HG03108 (cell line): Measurements from ENCODE around the gene HNF4A.
"Not testable (repeated sequence)": the region's sequence is repeated elsewhere in the genome, so short reads cannot be mapped to it uniquely, and the experiment has no call there.

Experiments
- ATAC-seq: cut with Tn5 transposase; IDR thresholded peaks from one replicate; pipeline ENCODE4 v1.9.1; 2021; ENCODE audit warnings: moderate library complexity; ENCODE audit not compliant: unreplicated experiment

The HNF4A gene

DNA sequence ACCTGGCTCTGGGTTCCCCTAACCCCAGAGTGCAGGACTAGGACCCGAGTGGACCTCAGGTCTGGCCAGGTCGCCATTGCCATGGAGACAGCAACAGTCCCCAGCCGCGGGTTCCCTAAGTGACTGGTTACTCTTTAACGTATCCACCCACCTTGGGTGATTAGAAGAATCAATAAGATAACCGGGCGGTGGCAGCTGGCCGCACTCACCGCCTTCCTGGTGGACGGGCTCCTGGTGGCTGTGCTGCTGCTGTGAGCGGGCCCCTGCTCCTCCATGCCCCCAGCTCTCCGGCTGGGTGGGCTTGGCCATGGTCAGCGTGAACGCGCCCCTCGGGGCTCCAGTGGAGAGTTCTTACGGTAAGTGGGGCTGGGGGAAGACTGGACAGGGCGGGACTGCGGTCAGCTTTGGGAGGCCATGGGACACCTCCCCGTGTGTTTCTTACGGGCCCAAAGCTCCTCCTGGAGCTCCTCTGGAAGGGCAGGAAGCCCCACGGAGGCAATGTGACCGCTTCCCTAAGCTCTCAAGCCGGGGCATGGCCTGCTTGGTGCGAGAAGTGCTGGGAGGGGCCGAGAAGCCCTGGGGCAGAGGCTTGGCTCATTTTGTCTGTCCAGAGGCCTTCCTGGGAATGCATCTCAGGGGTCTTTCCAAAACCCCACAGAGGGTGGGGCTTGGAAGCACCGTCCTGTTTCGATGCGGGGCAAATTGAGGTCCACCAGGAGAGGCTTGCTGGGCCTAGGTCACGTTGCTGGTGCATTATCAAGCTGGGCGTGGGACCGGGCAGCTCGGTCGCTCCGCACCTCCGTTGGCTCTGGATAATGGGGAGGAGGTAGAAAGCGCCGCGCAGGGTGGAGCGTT, at the start of gene HNF4A:
Gene HNF4A, plus strand, starts transcription at position 202 of the 855 bp plus-strand sequence. Its CDS starts 106 bp downstream, at position 308.
- no peak for ATAC-seq

DNA sequence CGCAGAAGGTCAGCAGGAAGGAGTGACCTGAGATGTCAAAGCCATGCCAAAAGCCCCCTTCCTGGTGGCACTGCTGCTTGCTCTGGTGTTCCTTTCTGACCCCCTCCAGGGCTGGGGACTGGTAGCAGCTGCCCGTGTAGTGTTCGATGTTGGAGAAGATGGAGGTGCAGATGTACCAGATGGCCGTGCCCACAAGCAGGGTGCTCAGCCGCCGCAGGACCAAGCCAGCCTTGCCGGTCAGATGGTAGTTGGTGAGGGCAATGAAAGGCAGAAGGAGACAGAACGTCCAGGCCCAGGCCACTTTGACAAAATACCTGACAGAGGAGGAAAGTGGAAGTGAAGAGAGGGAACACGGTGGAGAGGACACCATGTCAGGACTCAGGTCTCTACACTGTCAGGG, 48.6 kb upstream of the HNF4A start:
- no peak for ATAC-seq

GRCh38 chr20:44309763-44310663, 45.5 kb upstream of the HNF4A start:
- peak; percentile 5 for ATAC-seq

DNA sequence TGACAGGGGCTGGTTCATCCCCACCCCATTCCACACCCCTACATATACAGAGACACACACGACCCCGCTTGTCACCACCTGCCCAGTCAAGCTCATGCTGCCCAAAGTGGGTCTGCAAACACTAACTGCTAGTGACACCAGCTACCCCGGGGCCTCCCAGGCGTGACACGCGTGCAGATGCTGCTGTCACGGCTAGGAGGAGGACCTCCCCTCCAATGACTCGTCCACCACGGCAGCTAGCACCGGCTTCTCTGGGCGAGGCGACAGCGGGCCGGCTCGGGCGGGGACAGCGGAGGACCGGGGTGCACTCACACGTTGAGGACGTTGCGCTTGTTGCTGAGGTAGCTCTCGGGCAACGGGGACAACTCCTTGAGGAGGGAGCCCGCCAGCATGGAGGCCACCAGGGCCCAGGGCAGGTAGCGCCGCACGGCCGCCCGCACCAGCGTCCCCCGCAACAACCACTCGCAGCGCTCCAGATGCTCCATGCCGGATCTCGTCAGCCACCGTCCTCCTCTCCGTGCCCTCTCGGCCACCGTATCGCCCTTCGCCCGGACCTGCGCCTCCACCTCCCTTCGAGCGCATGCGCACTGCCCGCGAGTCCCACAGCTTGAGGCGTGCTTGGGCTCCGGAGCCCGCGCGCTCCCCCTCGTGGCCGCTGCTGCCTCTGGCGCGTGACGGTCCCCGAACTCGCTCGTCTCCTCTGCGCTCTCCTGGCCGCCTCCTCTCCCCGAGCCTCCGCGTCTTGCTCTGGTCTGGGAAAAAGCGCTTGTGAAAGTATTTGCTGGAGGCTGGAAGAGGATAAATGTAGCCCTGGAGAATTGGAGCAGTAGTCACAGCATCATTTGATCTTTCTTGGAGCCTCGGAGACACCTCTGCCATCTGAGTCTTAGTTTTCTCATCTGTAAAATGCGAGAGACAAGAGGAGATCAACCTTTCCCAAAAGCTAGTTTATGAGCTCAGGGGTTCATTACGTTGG, 44.5 kb upstream of the HNF4A start, which contains the start of gene FITM2:
Gene FITM2, minus strand, starts transcription at position 539 of the 976 bp plus-strand sequence. Its CDS starts 54 bp downstream, at position 485.
- peak; percentile 88 for ATAC-seq

DNA sequence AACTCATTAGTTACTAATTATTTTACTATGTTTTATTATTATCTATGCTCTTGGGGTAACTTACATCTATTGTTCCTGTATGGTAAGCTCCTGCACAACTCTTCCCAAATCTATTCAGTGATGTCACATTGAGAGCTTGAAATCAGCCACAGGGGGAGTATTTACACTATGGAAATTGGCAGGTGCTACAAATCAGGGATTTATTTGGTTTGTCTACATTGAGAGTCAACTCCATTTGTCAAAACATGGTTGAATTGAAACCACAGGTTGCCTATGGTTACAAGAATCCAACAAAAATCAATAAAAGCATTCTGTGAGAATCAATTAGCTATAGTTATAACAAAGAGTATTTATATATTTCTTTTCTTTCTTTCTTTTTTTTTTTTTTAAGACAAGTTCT, 40.6 kb upstream of the HNF4A start:
- no peak for ATAC-seq

DNA sequence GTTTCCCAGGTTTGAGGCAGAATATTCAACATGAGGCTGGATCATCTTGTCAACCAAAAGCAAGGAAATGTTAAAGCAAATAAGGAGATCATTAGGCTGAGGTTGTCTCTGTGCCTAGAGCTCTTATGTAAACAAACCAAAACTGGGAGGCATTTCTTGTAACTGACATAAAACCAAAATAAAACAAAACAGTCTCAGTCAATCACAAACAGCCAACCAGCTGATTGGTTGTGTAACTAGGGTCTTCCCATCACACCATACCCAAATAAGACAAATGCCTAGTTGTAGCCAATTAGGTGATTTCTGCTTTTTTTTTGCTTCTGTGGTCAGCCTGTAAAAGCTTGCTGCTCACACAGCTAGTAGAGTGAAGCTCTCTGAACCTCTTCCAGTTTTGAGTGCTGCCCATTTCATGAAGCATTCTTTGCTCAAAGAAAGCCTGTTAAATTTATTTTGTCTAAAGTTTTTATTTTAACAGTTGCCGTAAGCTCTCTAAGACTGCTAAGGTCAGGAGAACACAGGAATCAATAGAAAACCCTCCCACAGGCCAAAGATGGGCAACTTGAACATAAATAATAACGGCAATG, 35.6 kb upstream of the HNF4A start:
- ATAC-seq = no peak

- no peak for ATAC-seq
These were observed 31.2 kb upstream of the HNF4A start for GRCh38 chr20:44324343-44324742.

- no peak for ATAC-seq
These were observed 28.9 kb upstream of the HNF4A start for GRCh38 chr20:44326391-44327159.

DNA sequence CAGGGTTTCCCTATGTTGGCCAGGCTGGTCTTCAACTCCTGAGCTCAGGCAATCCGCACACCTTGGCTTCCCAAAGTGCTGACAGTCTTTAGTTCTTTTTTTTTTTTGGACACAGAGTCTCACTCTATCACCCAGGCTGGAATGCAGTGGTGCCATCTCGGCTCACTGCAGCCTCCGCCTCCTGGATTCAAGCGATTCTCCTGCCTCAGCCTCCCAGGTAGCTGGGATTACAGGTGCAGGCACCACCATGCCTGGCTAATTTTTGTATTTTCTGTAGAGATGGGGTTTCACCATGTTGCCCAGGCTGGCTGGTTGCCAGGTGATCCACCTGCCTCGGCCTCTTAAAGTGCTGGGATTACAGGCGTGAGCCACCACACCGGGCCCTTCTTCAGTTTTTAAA, 27.8 kb upstream of the HNF4A start:
- ATAC-seq = not testable (repeated sequence)

GRCh38 chr20:44328428-44328827, 27.1 kb upstream of the HNF4A start:
- no peak for ATAC-seq

DNA sequence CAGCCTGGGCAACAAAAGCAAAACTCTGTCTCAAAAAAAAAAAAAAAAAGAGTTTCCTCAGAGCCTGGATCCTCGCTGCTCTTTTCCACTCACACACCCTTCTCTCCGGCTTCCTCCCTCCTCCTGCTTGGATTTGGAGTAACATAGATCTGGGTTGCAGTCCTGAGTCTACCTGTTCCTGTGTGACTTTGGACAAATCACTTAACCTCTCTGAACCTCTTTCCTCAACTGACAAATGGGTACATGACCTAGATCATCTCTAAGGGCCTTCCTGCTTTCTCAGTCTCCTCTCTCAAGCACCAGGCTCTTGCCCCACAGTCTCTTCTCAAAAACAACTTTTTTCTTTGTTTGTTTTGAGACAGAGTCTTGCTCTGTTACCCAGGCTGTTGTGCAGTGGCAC, 24.3 kb upstream of the HNF4A start:
- no peak for ATAC-seq

GRCh38 chr20:44334306-44334705, 21.2 kb upstream of the HNF4A start:
- no peak for ATAC-seq

DNA sequence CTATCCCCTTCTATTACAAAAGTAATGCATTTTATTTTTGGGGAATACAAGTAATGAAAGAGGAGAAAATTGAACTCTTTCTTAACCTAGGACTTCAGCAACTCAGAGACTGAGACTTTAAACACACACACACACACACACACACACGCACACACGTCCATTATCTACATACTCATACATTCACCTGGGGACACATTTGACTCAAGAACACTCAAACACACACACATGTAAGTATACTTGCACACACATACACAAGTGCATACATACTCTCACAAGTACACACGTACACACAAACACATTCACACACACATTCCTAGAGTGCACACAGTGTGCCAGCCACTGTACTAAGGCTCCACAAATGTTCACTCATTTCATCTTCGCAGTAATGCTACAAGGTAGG, 20.8 kb upstream of the HNF4A start:
- no peak for ATAC-seq

DNA sequence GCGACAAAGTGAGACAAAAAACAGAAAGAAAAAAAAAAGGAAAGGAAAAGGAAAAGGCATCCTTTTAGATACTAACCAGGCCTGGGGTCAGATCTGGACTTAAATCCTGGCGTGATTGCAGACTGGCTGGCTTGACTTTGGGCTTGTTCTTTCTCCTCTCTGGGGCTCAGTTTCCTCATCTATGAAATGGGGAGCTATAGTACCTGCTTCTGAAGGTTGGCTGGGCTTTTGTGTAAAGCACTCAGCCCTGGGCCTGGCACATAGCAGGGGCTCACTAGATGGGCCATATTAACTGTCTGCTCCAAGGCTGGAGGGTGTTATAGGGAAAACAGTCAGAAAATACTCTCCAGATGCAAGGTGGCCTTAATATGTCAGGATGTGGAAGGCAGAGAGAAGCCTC, 19.8 kb upstream of the HNF4A start:
- no peak for ATAC-seq

DNA sequence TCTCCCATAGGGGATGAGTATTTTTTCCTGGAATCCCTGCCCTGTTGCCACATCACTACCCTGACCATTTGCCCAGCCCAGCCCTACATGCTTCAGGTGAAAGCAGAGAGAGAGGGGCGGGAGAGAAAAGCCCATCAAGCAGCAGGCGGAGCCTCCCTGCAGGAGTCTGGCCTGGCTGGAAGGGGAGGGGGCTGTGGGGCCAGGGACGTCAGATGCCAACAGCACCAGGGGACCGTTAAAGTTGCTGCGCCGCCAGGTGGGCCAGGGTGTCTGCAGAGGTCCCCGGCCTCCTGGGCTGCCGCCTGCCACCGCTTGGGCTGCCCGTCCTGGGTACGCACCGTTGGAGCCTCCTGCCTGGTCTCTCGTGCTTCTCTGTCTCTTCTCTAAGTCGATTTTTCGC, 19.4 kb upstream of the HNF4A start:
- ATAC-seq = no peak

- ATAC-seq = no peak
These were observed 18.6 kb upstream of the HNF4A start, which contains the start of gene R3HDML for GRCh38 chr20:44336725-44337380. TSS of gene R3HDML (plus strand) at chr20:44337043. CDS start at chr20:44337158, 115 bp downstream.

DNA sequence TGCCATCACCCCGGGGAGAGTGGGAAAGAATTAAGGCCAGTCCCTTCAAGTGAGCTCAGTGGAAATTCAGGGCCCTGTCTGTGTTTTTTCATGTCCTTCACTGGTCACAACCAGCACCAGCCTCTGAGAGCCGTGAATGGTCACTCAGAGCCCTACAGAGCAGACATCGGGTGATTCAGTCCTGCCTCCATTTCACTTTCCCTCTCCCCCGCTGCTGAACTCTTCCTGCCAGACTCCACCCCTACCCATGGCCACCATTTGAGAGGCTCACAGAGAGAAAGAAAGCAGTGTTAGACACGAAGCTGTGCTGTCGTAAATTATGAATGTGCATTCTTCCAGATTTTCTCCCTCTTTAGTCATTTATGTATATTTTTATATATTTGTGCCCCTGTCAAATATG, 13.3 kb upstream of the HNF4A start:
- ATAC-seq = no peak

DNA sequence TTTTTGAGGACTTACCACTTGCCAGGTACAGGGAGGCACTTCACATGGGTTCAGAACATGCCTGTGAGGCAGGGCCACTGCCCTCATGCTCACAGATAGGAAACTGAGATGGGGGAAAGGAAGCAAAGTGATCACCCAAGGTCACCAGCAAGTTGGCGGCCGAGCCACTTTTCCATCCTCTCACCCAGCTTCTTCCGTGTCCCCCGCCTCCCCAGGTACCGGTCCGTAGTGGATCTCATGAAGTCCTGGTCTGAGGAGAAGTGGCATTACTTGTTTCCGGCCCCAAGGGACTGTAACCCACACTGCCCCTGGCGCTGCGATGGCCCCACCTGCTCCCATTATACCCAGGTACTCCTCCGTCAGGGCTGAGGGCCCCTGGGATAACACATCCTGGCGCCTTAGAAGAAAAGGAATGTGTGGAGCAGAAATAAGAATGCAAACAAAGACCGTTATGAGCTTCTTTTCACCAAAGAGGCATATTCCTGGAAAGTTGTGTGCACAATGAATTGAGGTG, 12.3 kb upstream of the HNF4A start:
- no peak for ATAC-seq

GRCh38 chr20:44344723-44345122, 10.8 kb upstream of the HNF4A start:
- ATAC-seq = no peak
